ENCODE measurements around the gene SNRNP48. TPM values are rescaled to one million over a fixed set of nuclear protein-coding genes. Genes with fewer than 3 reads are reported as not detected.

The SNRNP48 gene
- total and polyA plus RNA-seq, 2 experiments from 2014 or later: 11.5 to 13.1 TPM

DNA sequence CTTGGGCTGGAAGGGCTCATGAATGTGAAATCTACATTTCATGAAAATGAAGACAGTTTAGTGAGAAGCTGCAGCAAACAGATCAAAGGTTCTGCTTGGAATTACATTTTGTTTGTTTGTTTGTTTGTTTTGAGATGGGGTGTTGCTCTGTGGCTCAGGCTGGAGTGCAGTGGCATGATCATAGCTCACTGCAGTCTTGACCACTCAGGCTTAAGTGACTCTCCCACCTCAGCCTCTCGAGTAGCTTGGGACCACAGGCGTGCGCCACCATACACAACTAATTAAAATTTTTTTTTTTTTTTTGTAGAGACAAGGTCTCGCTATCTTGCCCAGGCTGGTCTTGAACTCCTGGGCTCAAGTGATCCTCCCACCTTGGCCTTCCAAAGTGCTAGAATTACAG, 42.7 kb upstream of the SNRNP48 start:
- no peak overlapping the region for H3K27ac ChIP-seq
- no peak for DNase-seq
- no peak overlapping the region for H3K9ac ChIP-seq
- H2AFZ ChIP-seq: no peak overlapping the region
- H3K9me2 ChIP-seq (ENCODE audit: insufficient read depth): no peaks in the 10 kb centered on the region
- no peaks in the 10 kb centered on the region for H4K20me1 ChIP-seq (ENCODE audit: insufficient read depth)
- H3K27me3 ChIP-seq (replicated peaks; ENCODE audit: insufficient read depth): no peaks in the 10 kb centered on the region
- no peak overlapping the region for H3K4me3 ChIP-seq
- in situ Hi-C loops (cut with MboI): no loop called here
- H3K4me1 ChIP-seq (ENCODE audit: insufficient read depth): peaks cover 26% of the 10 kb centered on the region
- TF ChIP-seq EZH2 (IDR thresholded peaks at IDR 0.05; ENCODE audit: insufficient read depth, poor library complexity, severe bottlenecking) (no peak), EZH2phosphoT487 (IDR thresholded peaks at IDR 0.05; ENCODE audit: insufficient read depth, low read depth) (no peak)
- peaks cover 98% of the 10 kb centered on the region for H3K79me2 ChIP-seq (ENCODE audit: insufficient read depth)
- peaks cover 21% of the 10 kb centered on the region; the same call in 1 of the 2 replicates for H3F3A ChIP-seq (ENCODE audit: insufficient read depth)
- no peaks in the 10 kb centered on the region for H3K9me3 ChIP-seq (ENCODE audit: low read depth)
- 83 to 91% methylated on average over 4 of the region's 4 CpGs for WGBS, 2 experiments (ENCODE audit: low coverage in 1 of 2, low lambda C conversion rate in 2 of 2, missing lambda C conversion rate in 2 of 2)
- H3K36me3 ChIP-seq (ENCODE audit: low read depth): peaks cover 6% of the 10 kb centered on the region; the same call in 1 of the 2 replicates
- no peak overlapping the region for H3K4me2 ChIP-seq (ENCODE audit: unreplicated experiment)

DNA sequence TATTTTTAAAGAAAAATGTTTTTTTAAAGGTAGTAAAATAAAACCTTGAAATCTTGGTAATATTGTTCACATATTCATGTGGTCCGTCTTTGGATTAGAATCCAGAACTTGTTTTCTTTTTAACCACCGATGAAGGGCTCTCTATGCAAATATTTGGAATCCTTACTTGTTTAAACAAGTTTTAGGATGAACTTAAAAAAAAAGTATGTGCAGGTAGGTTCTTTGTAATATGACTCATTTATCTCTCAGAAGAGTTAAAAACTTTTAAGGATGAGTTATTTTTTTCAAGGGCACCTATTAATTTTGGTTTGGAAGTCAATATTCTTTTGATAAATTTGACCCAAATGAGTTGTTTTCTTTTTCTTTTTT, 39.6 kb upstream of the SNRNP48 start:
- Histone ChIP-seq H3K4me1 (ENCODE audit: insufficient read depth) (peaks cover 10% of the 10 kb centered on the region), H3K9me2 (ENCODE audit: insufficient read depth) (no peaks in the 10 kb centered on the region), H3K9me3 (ENCODE audit: low read depth) (no peaks in the 10 kb centered on the region), H3K27ac (no peak overlapping the region), H3K9ac (no peak overlapping the region), H3K4me3 (no peak overlapping the region), H3K4me2 (ENCODE audit: unreplicated experiment) (no peak overlapping the region), H3F3A (ENCODE audit: insufficient read depth) (peaks cover 8% of the 10 kb centered on the region; the same call in 1 of the 2 replicates), H2AFZ (no peak overlapping the region), H3K27me3 (replicated peaks; ENCODE audit: insufficient read depth) (no peaks in the 10 kb centered on the region), H3K79me2 (ENCODE audit: insufficient read depth) (peaks cover 100% of the 10 kb centered on the region), H4K20me1 (ENCODE audit: insufficient read depth) (no peaks in the 10 kb centered on the region), H3K36me3 (ENCODE audit: low read depth) (peaks cover 6% of the 10 kb centered on the region; the same call in 1 of the 2 replicates)
- TF ChIP-seq EZH2phosphoT487 (IDR thresholded peaks at IDR 0.05; ENCODE audit: insufficient read depth, low read depth) (no peak), EZH2 (IDR thresholded peaks at IDR 0.05; ENCODE audit: insufficient read depth, poor library complexity, severe bottlenecking) (no peak)
- in situ Hi-C loops (cut with MboI): no loop called here
- 87 to 94% methylated on average over 2 of the region's 2 CpGs for WGBS, 2 experiments (ENCODE audit: low coverage in 1 of 2, low lambda C conversion rate in 2 of 2, missing lambda C conversion rate in 2 of 2)
- no peak for DNase-seq

DNA sequence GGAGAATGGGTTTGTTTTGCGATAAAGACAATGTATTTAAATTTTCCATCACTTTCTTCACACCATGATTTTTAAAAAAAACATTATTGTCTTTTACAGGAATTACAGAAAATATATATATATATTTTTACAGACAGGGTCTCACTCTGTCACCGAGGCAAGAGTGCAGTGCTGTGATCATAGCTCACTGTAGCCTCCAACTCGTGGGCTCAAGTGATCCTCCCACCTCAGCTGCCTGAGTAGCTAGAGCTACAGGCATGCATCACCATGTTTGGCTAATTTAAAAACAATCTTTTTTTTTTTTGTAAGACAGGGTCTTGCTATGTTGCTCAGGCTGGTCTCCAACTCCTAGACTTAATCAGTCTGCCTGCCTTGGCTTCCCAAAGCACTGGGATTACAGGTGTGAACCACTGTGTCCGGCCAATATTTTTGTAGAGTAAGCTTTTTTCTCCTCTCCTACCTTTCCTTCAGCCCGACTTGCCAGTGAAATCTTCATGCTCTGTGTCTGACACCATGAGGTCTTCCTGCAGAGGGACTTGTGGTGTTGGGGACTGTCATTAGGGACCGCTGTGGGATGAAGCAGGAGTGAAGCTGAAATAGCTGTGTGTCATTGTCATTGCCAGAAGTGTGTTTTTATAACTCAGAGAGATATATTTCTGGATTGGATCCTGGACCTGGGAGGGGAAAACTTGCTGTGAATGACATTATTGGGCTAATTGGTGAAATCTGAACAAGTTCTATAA, 35.3 kb upstream of the SNRNP48 start:
- no peaks in the 10 kb centered on the region for H3K27me3 ChIP-seq (replicated peaks; ENCODE audit: insufficient read depth)
- H3K4me3 ChIP-seq: no peak overlapping the region
- TF ChIP-seq EZH2phosphoT487 (IDR thresholded peaks at IDR 0.05; ENCODE audit: insufficient read depth, low read depth) (no peak), EZH2 (IDR thresholded peaks at IDR 0.05; ENCODE audit: insufficient read depth, poor library complexity, severe bottlenecking) (no peak)
- H2AFZ ChIP-seq: no peak overlapping the region
- no peak overlapping the region for H3K9ac ChIP-seq
- 56 to 60% methylated on average over 6 of the region's 6 CpGs for WGBS, 2 experiments (ENCODE audit: low coverage in 1 of 2, low lambda C conversion rate in 2 of 2, missing lambda C conversion rate in 2 of 2)
- DNase-seq: peak; percentile 35
- H3K4me2 ChIP-seq (ENCODE audit: unreplicated experiment): no peak overlapping the region
- in situ Hi-C loops (cut with MboI): no loop called here
- H3K9me2 ChIP-seq (ENCODE audit: insufficient read depth): no peaks in the 10 kb centered on the region
- H3K79me2 ChIP-seq (ENCODE audit: insufficient read depth): peaks cover 83% of the 10 kb centered on the region
- no peaks in the 10 kb centered on the region for H4K20me1 ChIP-seq (ENCODE audit: insufficient read depth)
- H3K36me3 ChIP-seq (ENCODE audit: low read depth): peaks cover 37% of the 10 kb centered on the region
- no peak overlapping the region for H3K27ac ChIP-seq
- H3K9me3 ChIP-seq (ENCODE audit: low read depth): no peaks in the 10 kb centered on the region
- 0 out of 2 replicates have a peak, but pooled peaks cover 4% of the 10 kb centered on the region for H3K4me1 ChIP-seq (ENCODE audit: insufficient read depth)
- H3F3A ChIP-seq (ENCODE audit: insufficient read depth): peaks cover 15% of the 10 kb centered on the region; the same call in 1 of the 2 replicates

DNA sequence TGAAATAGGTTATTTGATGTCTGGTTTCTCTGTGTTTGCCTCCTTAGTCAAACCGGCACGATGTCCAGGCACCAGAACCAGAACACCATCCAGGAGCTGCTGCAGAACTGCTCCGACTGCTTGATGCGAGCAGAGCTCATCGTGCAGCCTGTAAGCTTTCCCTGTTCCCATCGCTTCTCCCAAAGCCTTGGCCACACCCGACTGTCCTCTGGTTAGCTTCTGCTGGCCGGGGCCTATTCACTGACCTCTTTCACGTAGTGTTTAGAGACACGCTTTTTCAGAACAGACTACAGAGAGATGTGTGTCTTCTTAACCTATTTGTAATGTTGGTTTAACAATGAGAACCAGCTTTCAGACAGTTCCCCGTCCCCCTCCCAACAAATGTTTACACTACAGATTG, 34.3 kb upstream of the SNRNP48 start:
- H3K4me3 ChIP-seq: no peak overlapping the region
- peaks cover 78% of the 10 kb centered on the region for H3K79me2 ChIP-seq (ENCODE audit: insufficient read depth)
- WGBS, 2 experiments (ENCODE audit: low coverage in 1 of 2, low lambda C conversion rate in 2 of 2, missing lambda C conversion rate in 2 of 2): 76 to 85% methylated on average over 11 of the region's 11 CpGs
- in situ Hi-C loops (cut with MboI): no loop called here
- no peaks in the 10 kb centered on the region for H3K9me3 ChIP-seq (ENCODE audit: low read depth)
- H3K4me1 ChIP-seq (ENCODE audit: insufficient read depth): 0 out of 2 replicates have a peak, but pooled peaks cover 10% of the 10 kb centered on the region
- peaks cover 25% of the 10 kb centered on the region for H3F3A ChIP-seq (ENCODE audit: insufficient read depth)
- no peak overlapping the region for H3K4me2 ChIP-seq (ENCODE audit: unreplicated experiment)
- H4K20me1 ChIP-seq (ENCODE audit: insufficient read depth): no peaks in the 10 kb centered on the region
- TF ChIP-seq EZH2 (IDR thresholded peaks at IDR 0.05; ENCODE audit: insufficient read depth, poor library complexity, severe bottlenecking) (no peak), EZH2phosphoT487 (IDR thresholded peaks at IDR 0.05; ENCODE audit: insufficient read depth, low read depth) (no peak)
- no peak overlapping the region for H3K27ac ChIP-seq
- H3K27me3 ChIP-seq (replicated peaks; ENCODE audit: insufficient read depth): no peaks in the 10 kb centered on the region
- H3K36me3 ChIP-seq (ENCODE audit: low read depth): peaks cover 40% of the 10 kb centered on the region
- no peak overlapping the region for H2AFZ ChIP-seq
- no peaks in the 10 kb centered on the region for H3K9me2 ChIP-seq (ENCODE audit: insufficient read depth)
- H3K9ac ChIP-seq: no peak overlapping the region
- DNase-seq: no peak
